NB4 (cell line): Measurements from ENCODE around the gene UNG.

ENCODE experiments used
- CTCF ChIP-seq: IDR thresholded peaks from one replicate; pipeline ENCODE4 v1.5.1; 2012; ENCODE audit warnings: low read depth, low read length
- MAX ChIP-seq: IDR thresholded peaks from 2 replicates; pipeline ENCODE4 v1.6.1; 2011; ENCODE audit warnings: low read depth, low read length
- POLR2A ChIP-seq: IDR thresholded peaks from 2 replicates; pipeline ENCODE4 v1.6.1; 2011; ENCODE audit warnings: mild to moderate bottlenecking; ENCODE audit not compliant: insufficient read length; ENCODE audit errors: extremely low read depth

- TF ChIP-seq CTCF: no peak
- no peak for TF ChIP-seq POLR2A
- no peak for TF ChIP-seq MAX
Measured at GRCh38 chr12:109105176-109105575, 7.8 kb downstream of the UNG start.
